Vagina (tissue), 2 donors: ENCODE data around the gene KRTAP9-7. TPM values are rescaled to one million over a fixed set of nuclear protein-coding genes. Genes with fewer than 3 reads are reported as not detected.

Experiments
- DNase-seq, 2 donors: peaks; one replicate each; pipeline ENCODE4 v3.0.0-alpha.2; 2017; ENCODE audit errors: extremely low spot score in 2 of 2
- H3K27ac ChIP-seq: fragments of 200-600 bp; sonication (generic); one replicate; pipeline ENCODE4 v1.5.1; 2019
- H3K27me3 ChIP-seq: fragments of 200-600 bp; sonication (generic); one replicate; pipeline ENCODE4 v1.5.1; 2019
- H3K36me3 ChIP-seq, 2 donors: fragments of 200-600 bp; sonication (generic); one replicate each; pipeline ENCODE4 v1.5.1; 2017 to 2019
- H3K4me1 ChIP-seq: fragments of 200-600 bp; sonication (generic); one replicate; pipeline ENCODE4 v1.5.1; 2019
- H3K4me3 ChIP-seq, 2 donors: fragments of 200-600 bp; sonication (generic); 1 replicate in 1 of 2; 2 replicates in 1 of 2; pipeline ENCODE4 v1.5.1; 2016 to 2019
- H3K9me3 ChIP-seq: fragments of 200-600 bp; sonication (generic); one replicate; pipeline ENCODE4 v1.5.1; 2019
- CTCF ChIP-seq, 3 experiments: fragments of 450-650 bp in 2 of 3; fragments of 200-600 bp in 1 of 3; sonication (generic) in 1 of 3; IDR thresholded peaks; one replicate each; pipeline ENCODE4 v1.5.1; 2017 to 2019; ENCODE audit warnings: antibody characterized with exemption in 3 of 3, mild to moderate bottlenecking in 2 of 3, moderate library complexity in 2 of 3
- POLR2A ChIP-seq, 2 donors: fragments of 450-650 bp; IDR thresholded peaks; one replicate each; pipeline ENCODE4 v1.6.1; 2017; ENCODE audit warnings: antibody characterized with exemption in 2 of 2, mild to moderate bottlenecking in 2 of 2, moderate library complexity in 2 of 2
- POLR2AphosphoS5 ChIP-seq, 2 donors: sonication (generic); formaldehyde crosslinking; IDR thresholded peaks; one replicate each; pipeline ENCODE4 v1.9.0; 2017; ENCODE audit warnings: antibody characterized with exemption in 2 of 2, mild to moderate bottlenecking in 2 of 2, low read depth in 1 of 2; ENCODE audit not compliant: insufficient read depth in 1 of 2
- intact Hi-C: fragments of 100-400 bp; cut with DNase I; formaldehyde crosslinking; loops from one replicate; pipeline ENCODE4 v1.15.1; 2023
- total RNA-seq: library from RNA; depleted of rRNA; stranded (reverse); fragments of >200 nt; gene quantifications from one replicate; pipeline ENCODE4 v1.2.3, GENCODE V29; 2016

Gene KRTAP9-7
- total RNA-seq, 1 donor from 2014 or later = not detected

GRCh38 chr17:41301916-41302901, 26.7 kb downstream of the KRTAP9-7 start, which contains the start of gene KRTAP29-1:
Gene KRTAP29-1, minus strand, starts transcription at chr17:41302851. Its CDS starts 0 bp downstream, at chr17:41302851.
- H3K27me3 ChIP-seq = no peaks in the 10 kb centered on the region
- peaks cover 11% of the 10 kb centered on the region for H3K4me1 ChIP-seq
- H3K27ac ChIP-seq = no peak within 1 kb of the TSS
- H3K36me3 ChIP-seq = no peaks in the 10 kb centered on the region
- intact Hi-C loops = no loop called here
- no peaks in the 10 kb centered on the region for H3K9me3 ChIP-seq
- no peak within 1 kb of the TSS for H3K4me3 ChIP-seq
- TF ChIP-seq POLR2A (IDR thresholded peaks at IDR 0.05) (no peak), POLR2AphosphoS5 (IDR thresholded peaks at IDR 0.05; ENCODE audit: insufficient read depth in 1 of 2, low read depth in 1 of 2) (no peak), CTCF (IDR thresholded peaks at IDR 0.05) (no peak)
- DNase-seq = no peak

- no peak for DNase-seq
- TF ChIP-seq POLR2AphosphoS5 (IDR thresholded peaks at IDR 0.05; ENCODE audit: insufficient read depth in 1 of 2, low read depth in 1 of 2) (no peak), CTCF (IDR thresholded peaks at IDR 0.05) (no peak), POLR2A (IDR thresholded peaks at IDR 0.05) (no peak)
- Histone ChIP-seq H3K4me1 (peaks cover 14% of the 10 kb centered on the region), H3K27me3 (no peaks in the 10 kb centered on the region), H3K27ac (no peak overlapping the region), H3K36me3 (no peaks in the 10 kb centered on the region), H3K9me3 (no peaks in the 10 kb centered on the region), H3K4me3 (no peak overlapping the region)
- intact Hi-C loops = no loop called here
Observed at GRCh38 chr17:41302981-41303380, 27.5 kb downstream of the KRTAP9-7 start.

- intact Hi-C loops = no loop called here
- no peaks in the 10 kb centered on the region for H3K36me3 ChIP-seq
- no peak for DNase-seq
- no peak overlapping the region for H3K4me3 ChIP-seq
- H3K27ac ChIP-seq = no peak overlapping the region
- no peaks in the 10 kb centered on the region for H3K27me3 ChIP-seq
- peaks cover 25% of the 10 kb centered on the region for H3K4me1 ChIP-seq
- TF ChIP-seq POLR2A (IDR thresholded peaks at IDR 0.05) = no peak
- TF ChIP-seq CTCF (IDR thresholded peaks at IDR 0.05) = no peak
- TF ChIP-seq POLR2AphosphoS5 (IDR thresholded peaks at IDR 0.05; ENCODE audit: insufficient read depth in 1 of 2, low read depth in 1 of 2) = no peak
- H3K9me3 ChIP-seq = no peaks in the 10 kb centered on the region
Observed at GRCh38 chr17:41304091-41304490, 28.6 kb downstream of the KRTAP9-7 start.

- TF ChIP-seq POLR2A (IDR thresholded peaks at IDR 0.05) (no peak), POLR2AphosphoS5 (IDR thresholded peaks at IDR 0.05; ENCODE audit: insufficient read depth in 1 of 2, low read depth in 1 of 2) (no peak), CTCF (IDR thresholded peaks at IDR 0.05) (no peak)
- H3K4me3 ChIP-seq = no peak overlapping the region
- intact Hi-C loops = no loop called here
- no peak for DNase-seq
- H3K36me3 ChIP-seq = no peaks in the 10 kb centered on the region
- H3K27ac ChIP-seq = no peak overlapping the region
- no peaks in the 10 kb centered on the region for H3K9me3 ChIP-seq
- H3K4me1 ChIP-seq = peaks cover 19% of the 10 kb centered on the region
- no peaks in the 10 kb centered on the region for H3K27me3 ChIP-seq
Observed at GRCh38 chr17:41307647-41308046, 32.1 kb downstream of the KRTAP9-7 start.
